ENCODE data around the gene KDM4B. TPM values are rescaled to one million over a fixed set of nuclear protein-coding genes. Genes with fewer than 3 reads are reported as not detected.

KDM4B gene
- polyA plus RNA-seq, 3 donors = 6.4 to 22.7 (median 12.7) TPM

GRCh38 chr19:5096536-5096935 lies 127.6 kb downstream of the KDM4B start:
- no peak for TF ChIP-seq CTCF (IDR thresholded peaks at IDR 0.05)
- H3K27ac ChIP-seq (ENCODE audit: low read depth in 1 of 2, low read length in 2 of 2) = no peak overlapping the region
- Mint-ChIP-seq H3K27ac (no peak overlapping the region), H3K27me3 (ENCODE audit: low read depth in 3 of 3) (no peaks in the 10 kb centered on the region), H3K36me3 (peaks cover 44 to 73% of the 10 kb centered on the region in 2 donors), H3K4me1 (no peaks in the 10 kb centered on the region), H3K4me3 (no peak overlapping the region), H3K9me3 (peaks cover 37 to 50% (median 42%) of the 10 kb centered on the region in 7 donors)
- WGBS (ENCODE audit: insufficient coverage) = 98% methylated on average over 36 of the region's 37 CpGs
- H3K4me1 ChIP-seq (ENCODE audit: control insufficient read depth in 1 of 2, insufficient read depth in 2 of 2, low read length in 2 of 2) = no peaks in the 10 kb centered on the region
- H3K4me2 ChIP-seq (replicated peaks; ENCODE audit: extremely low read depth, low read length, poor library complexity, severe bottlenecking) = no peak overlapping the region
- peaks cover 5 to 52% of the 10 kb centered on the region in 2 donors for H3K36me3 ChIP-seq (replicated peaks in 1 of 2; ENCODE audit: control insufficient read depth in 1 of 2, insufficient read depth in 2 of 2, low read length in 2 of 2)
- H3K79me2 ChIP-seq (ENCODE audit: insufficient read depth, low read length) = no peaks in the 10 kb centered on the region
- no peak overlapping the region for H3K9ac ChIP-seq (ENCODE audit: insufficient read depth, low read length, poor library complexity, severe bottlenecking)
- H3K9me3 ChIP-seq (replicated peaks in 1 of 2; ENCODE audit: control insufficient read depth in 1 of 2, insufficient read depth in 1 of 2, low read length in 2 of 2) = peaks cover 32 to 46% of the 10 kb centered on the region in 2 donors
- H3K27me3 ChIP-seq (ENCODE audit: control insufficient read depth in 2 of 2, insufficient read depth in 2 of 2, low read length in 2 of 2) = no peaks in the 10 kb centered on the region
- no peak overlapping the region for H2AFZ ChIP-seq (ENCODE audit: insufficient read depth, low read depth, low read length, poor library complexity, severe bottlenecking)
- intact Hi-C loops (cut with micrococcal nuclease) = no loop called here
- H4K20me1 ChIP-seq (ENCODE audit: insufficient read depth, low read length) = peaks cover 56% of the 10 kb centered on the region
- no peak overlapping the region for H3K4me3 ChIP-seq (replicated peaks in 1 of 3; ENCODE audit: low read depth in 2 of 3, low read length in 3 of 3)
- DNase-seq = no peak

GRCh38 chr19:5097331-5097930 lies 128.5 kb downstream of the KDM4B start:
- no peaks in the 10 kb centered on the region for H3K79me2 ChIP-seq (ENCODE audit: insufficient read depth, low read length)
- Mint-ChIP-seq H3K36me3 (peaks cover 40 to 71% of the 10 kb centered on the region in 2 donors), H3K4me3 (no peak overlapping the region), H3K9me3 (peaks cover 37 to 50% (median 42%) of the 10 kb centered on the region in 7 donors), H3K4me1 (no peaks in the 10 kb centered on the region), H3K27ac (no peak overlapping the region), H3K27me3 (ENCODE audit: low read depth in 3 of 3) (no peaks in the 10 kb centered on the region)
- H2AFZ ChIP-seq (ENCODE audit: insufficient read depth, low read depth, low read length, poor library complexity, severe bottlenecking) = no peak overlapping the region
- peaks cover 32 to 46% of the 10 kb centered on the region in 2 donors for H3K9me3 ChIP-seq (replicated peaks in 1 of 2; ENCODE audit: control insufficient read depth in 1 of 2, insufficient read depth in 1 of 2, low read length in 2 of 2)
- H3K4me2 ChIP-seq (replicated peaks; ENCODE audit: extremely low read depth, low read length, poor library complexity, severe bottlenecking) = no peak overlapping the region
- DNase-seq = no peak
- no peak overlapping the region for H3K27ac ChIP-seq (ENCODE audit: low read depth in 1 of 2, low read length in 2 of 2)
- no peaks in the 10 kb centered on the region for H3K4me1 ChIP-seq (ENCODE audit: control insufficient read depth in 1 of 2, insufficient read depth in 2 of 2, low read length in 2 of 2)
- intact Hi-C loops (cut with micrococcal nuclease) = no loop called here
- H3K4me3 ChIP-seq (replicated peaks in 1 of 3; ENCODE audit: low read depth in 2 of 3, low read length in 3 of 3) = no peak overlapping the region
- H3K9ac ChIP-seq (ENCODE audit: insufficient read depth, low read length, poor library complexity, severe bottlenecking) = no peak overlapping the region
- peaks cover 57% of the 10 kb centered on the region for H4K20me1 ChIP-seq (ENCODE audit: insufficient read depth, low read length)
- H3K27me3 ChIP-seq (ENCODE audit: control insufficient read depth in 2 of 2, insufficient read depth in 2 of 2, low read length in 2 of 2) = no peaks in the 10 kb centered on the region
- WGBS (ENCODE audit: insufficient coverage) = 90% methylated on average over 13 of the region's 16 CpGs
- peaks cover 11 to 56% of the 10 kb centered on the region in 2 donors for H3K36me3 ChIP-seq (replicated peaks in 1 of 2; ENCODE audit: control insufficient read depth in 1 of 2, insufficient read depth in 2 of 2, low read length in 2 of 2)
- TF ChIP-seq CTCF (IDR thresholded peaks at IDR 0.05) = no peak

All from CD14-positive monocyte (primary cell).